Neural cell (in vitro differentiated cells): ENCODE results near the gene PWWP2B. TPM values are rescaled to one million over a fixed set of nuclear protein-coding genes. Genes with fewer than 3 reads are reported as not detected.

Experiments
- H2AFZ ChIP-seq: fragments of 200-600, 300-800 bp; sonication (generic), shearing (Covaris generic); 2 replicates; pipeline ENCODE4 v1.6.0; 2014; ENCODE audit warnings: low read depth, mild to moderate bottlenecking, antibody characterized with exemption, low read length, moderate library complexity
- H3F3A ChIP-seq: fragments of 200-600 bp; shearing (Covaris generic); 2 replicates; pipeline ENCODE4 v1.6.1; 2016; ENCODE audit warnings: mild to moderate bottlenecking, moderate library complexity, mixed read lengths, antibody characterized with exemption, low read length; ENCODE audit not compliant: insufficient read depth, poor library complexity, severe bottlenecking
- H3K27ac ChIP-seq: fragments of 200-600, 300-800 bp; sonication (generic), shearing (Covaris generic); 2 replicates; pipeline ENCODE4 v1.5.1; 2014; ENCODE audit warnings: mild to moderate bottlenecking, low read length, moderate library complexity
- H3K27me3 ChIP-seq: fragments of 300-800, 200-600 bp; sonication (generic), shearing (Covaris generic); 2 replicates; pipeline ENCODE4 v1.6.0; 2014; ENCODE audit warnings: mild to moderate bottlenecking, low read depth, low read length, moderate library complexity; ENCODE audit not compliant: insufficient read depth
- H3K36me3 ChIP-seq: fragments of 300-800, 200-600 bp; sonication (generic), shearing (Covaris generic); 2 replicates; pipeline ENCODE4 v1.5.1; 2014; ENCODE audit warnings: mild to moderate bottlenecking, antibody characterized with exemption, low read length, moderate library complexity; ENCODE audit not compliant: insufficient read depth
- H3K4me2 ChIP-seq: fragments of 300-800, 200-600 bp; sonication (generic), shearing (Covaris generic); 2 replicates; pipeline ENCODE4 v1.6.0; 2014; ENCODE audit warnings: mild to moderate bottlenecking, low read length
- H3K4me3 ChIP-seq: fragments of 300-800, 200-600 bp; sonication (generic), shearing (Covaris generic); 2 replicates; pipeline ENCODE4 v1.5.1; 2014; ENCODE audit warnings: mild to moderate bottlenecking, low read length, moderate library complexity
- H3K79me2 ChIP-seq: fragments of 200-600 bp; shearing (Covaris generic); replicated peaks from 2 replicates; pipeline ENCODE4 v1.6.0; 2014; ENCODE audit warnings: mild to moderate bottlenecking, low read length, moderate library complexity; ENCODE audit not compliant: insufficient read depth
- H3K9ac ChIP-seq: fragments of 300-800, 200-600 bp; sonication (generic), shearing (Covaris generic); 2 replicates; pipeline ENCODE4 v1.6.1; 2016; ENCODE audit warnings: mild to moderate bottlenecking, low read length, mixed read lengths
- H3K9me2 ChIP-seq: fragments of 200-600 bp; shearing (Covaris generic); 2 replicates; pipeline ENCODE4 v1.6.1; 2016; ENCODE audit warnings: mild to moderate bottlenecking, low read length, mixed read lengths; ENCODE audit not compliant: insufficient read depth
- H3K9me3 ChIP-seq: fragments of 200-600, 300-800 bp; sonication (generic), shearing (Covaris generic); 2 replicates; pipeline ENCODE4 v1.6.1; 2016; ENCODE audit warnings: mild to moderate bottlenecking, mixed run types, low read length, moderate library complexity, mixed read lengths
- H4K20me1 ChIP-seq: fragments of 200-600 bp; shearing (Covaris generic); 2 replicates; pipeline ENCODE4 v1.6.1; 2016; ENCODE audit warnings: mild to moderate bottlenecking, mixed run types; ENCODE audit not compliant: insufficient read depth
- EP300 ChIP-seq: fragments of 450-650 bp; conservative IDR thresholded peaks from 2 replicates; pipeline ENCODE4 v1.6.1; 2014; ENCODE audit warnings: antibody characterized with exemption, mild to moderate bottlenecking, moderate library complexity; ENCODE audit not compliant: poor library complexity, severe bottlenecking
- EZH2 ChIP-seq: fragments of 200-600, 300-800 bp; shearing (Covaris generic), sonication (generic); IDR thresholded peaks from 2 replicates; pipeline ENCODE4 v1.6.1; 2014; ENCODE audit warnings: antibody characterized with exemption, low read length, borderline replicate concordance, mild to moderate bottlenecking; ENCODE audit not compliant: insufficient read depth, poor library complexity, severe bottlenecking
- MXI1 ChIP-seq: fragments of 450-650 bp; conservative IDR thresholded peaks from 2 replicates; pipeline ENCODE4 v1.6.1; 2014; ENCODE audit warnings: antibody characterized with exemption, mild to moderate bottlenecking; ENCODE audit not compliant: poor library complexity, severe bottlenecking
- POLR2AphosphoS5 ChIP-seq: IDR thresholded peaks from 2 replicates; pipeline ENCODE4 v1.6.1; 2012
- RAD21 ChIP-seq: fragments of 450-650 bp; conservative IDR thresholded peaks from 2 replicates; pipeline ENCODE4 v1.6.1; 2014; ENCODE audit warnings: antibody characterized with exemption, mild to moderate bottlenecking, moderate library complexity
- SMC3 ChIP-seq: fragments of 450-650 bp; conservative IDR thresholded peaks from 2 replicates; pipeline ENCODE4 v1.6.1; 2014; ENCODE audit warnings: antibody characterized with exemption, mild to moderate bottlenecking, moderate library complexity; ENCODE audit not compliant: poor library complexity
- TAF1 ChIP-seq: IDR thresholded peaks from 2 replicates; pipeline ENCODE4 v1.6.1; 2012; ENCODE audit warnings: low read depth
- polyA plus RNA-seq: library from polyadenylated mRNA; depleted of rRNA; stranded (reverse); fragments of >200 nt; gene quantifications from 2 replicates; pipeline ENCODE4 v1.2.3, GENCODE V29; 2014
- TF ChIP-seq, protein P1 (sequence below): fragments of 450-650 bp; IDR thresholded peaks from 2 replicates; pipeline ENCODE4 v1.5.1; 2014; ENCODE audit warnings: antibody characterized with exemption, mild to moderate bottlenecking, moderate library complexity; ENCODE audit not compliant: poor library complexity, severe bottlenecking

PWWP2B gene
- polyA plus RNA-seq, 1 donor from 2014 or later: 13.0 TPM

DNA sequence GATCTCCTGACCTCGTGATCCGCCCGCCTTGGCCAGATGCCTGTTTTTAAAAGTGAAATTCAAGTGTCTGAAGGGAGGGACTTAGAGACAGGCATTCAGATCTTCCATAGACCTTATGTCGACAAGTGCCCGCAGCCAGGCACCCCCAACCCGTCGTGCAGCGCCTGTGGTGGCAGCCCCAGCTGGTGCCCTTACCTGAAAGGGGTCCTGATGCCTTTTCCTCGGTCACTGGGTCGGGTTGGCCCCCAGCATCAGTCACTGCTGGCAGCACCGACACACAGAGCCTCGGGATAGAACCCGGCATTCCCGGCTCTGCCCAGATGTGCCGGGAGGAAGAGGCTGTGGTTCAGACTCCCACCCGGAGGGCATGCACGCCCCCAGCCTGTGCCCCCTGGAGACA is 41.7 kb upstream of the PWWP2B start:
- Histone ChIP-seq H3F3A (no peaks in the 10 kb centered on the region), H3K36me3 (no peaks in the 10 kb centered on the region), H3K9me3 (no peaks in the 10 kb centered on the region), H3K27me3 (no peaks in the 10 kb centered on the region), H3K9ac (no peak overlapping the region), H3K79me2 (no peaks in the 10 kb centered on the region), H2AFZ (no peak overlapping the region), H3K4me3 (no peak overlapping the region), H3K4me2 (no peak overlapping the region), H3K9me2 (no peaks in the 10 kb centered on the region), H4K20me1 (no peaks in the 10 kb centered on the region), H3K27ac (no peak overlapping the region)
- no peak for TF ChIP-seq MXI1
- no peak for TF ChIP-seq TAF1
- no peak for TF ChIP-seq RAD21
- TF ChIP-seq EZH2: no peak

DNA sequence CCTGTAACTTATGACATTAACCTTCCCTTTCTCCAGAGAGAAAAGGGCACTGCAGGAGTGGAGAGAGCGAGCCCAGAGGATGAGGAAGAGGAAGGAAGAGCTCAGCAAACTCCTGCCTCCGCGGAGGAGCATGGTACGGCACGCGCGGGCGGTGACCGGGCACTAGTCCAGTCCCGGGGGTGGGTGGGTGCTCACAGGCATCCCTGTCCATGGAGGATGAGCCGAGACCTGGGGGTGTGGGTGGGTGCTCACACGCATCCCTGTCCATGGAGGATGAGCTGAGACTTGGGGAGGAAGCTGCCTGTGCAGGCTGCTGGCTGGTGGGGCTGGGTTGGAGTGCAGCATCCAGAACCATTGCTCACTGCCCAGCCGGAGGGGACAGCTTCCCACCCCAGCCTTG is 41.2 kb upstream of the PWWP2B start:
- no peaks in the 10 kb centered on the region for H3K9me3 ChIP-seq
- H3K27ac ChIP-seq: no peak overlapping the region

DNA sequence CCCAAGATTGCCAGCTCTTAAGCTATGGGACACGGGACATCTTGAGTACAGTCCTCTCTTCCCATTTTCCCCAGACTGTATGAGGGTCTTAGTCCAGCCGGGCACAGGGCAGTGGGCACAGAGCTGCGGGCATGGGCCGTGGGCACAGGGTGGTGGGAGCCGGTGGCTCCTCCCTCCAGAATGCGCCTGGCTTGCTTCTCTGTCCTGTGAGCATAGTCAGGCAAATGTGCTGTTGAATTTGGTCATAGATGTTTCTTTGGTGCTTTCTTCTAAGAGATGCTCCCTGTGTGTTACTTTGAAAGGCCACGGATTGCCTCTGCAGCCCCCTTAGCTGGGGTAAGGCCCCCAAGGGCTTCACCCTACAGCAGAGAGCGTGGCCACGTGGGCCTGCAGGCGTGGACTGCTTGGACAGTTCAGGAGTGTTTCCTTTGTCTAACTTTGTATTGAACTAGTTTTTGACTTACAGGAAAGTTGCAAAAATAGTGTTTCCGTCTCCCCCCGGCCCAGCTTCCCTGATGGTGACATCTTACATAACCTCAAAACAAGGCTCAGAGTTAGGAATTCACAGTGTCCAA is 40.3 kb upstream of the PWWP2B start:
- no peak overlapping the region for H3K9ac ChIP-seq
- H3K27ac ChIP-seq: no peak overlapping the region
- H3K4me3 ChIP-seq: no peak overlapping the region
- no peak overlapping the region for H3K4me2 ChIP-seq
- no peaks in the 10 kb centered on the region for H4K20me1 ChIP-seq
- H3K9me2 ChIP-seq: no peaks in the 10 kb centered on the region
- no peaks in the 10 kb centered on the region for H3F3A ChIP-seq
- H3K27me3 ChIP-seq: no peaks in the 10 kb centered on the region
- H2AFZ ChIP-seq: no peak overlapping the region
- H3K36me3 ChIP-seq: no peaks in the 10 kb centered on the region
- H3K9me3 ChIP-seq: no peaks in the 10 kb centered on the region
- H3K79me2 ChIP-seq: no peaks in the 10 kb centered on the region
- TF ChIP-seq RAD21: no peak
- TF ChIP-seq MXI1: no peak
- TF ChIP-seq SMC3: no peak
- TF ChIP-seq, protein P1, sequence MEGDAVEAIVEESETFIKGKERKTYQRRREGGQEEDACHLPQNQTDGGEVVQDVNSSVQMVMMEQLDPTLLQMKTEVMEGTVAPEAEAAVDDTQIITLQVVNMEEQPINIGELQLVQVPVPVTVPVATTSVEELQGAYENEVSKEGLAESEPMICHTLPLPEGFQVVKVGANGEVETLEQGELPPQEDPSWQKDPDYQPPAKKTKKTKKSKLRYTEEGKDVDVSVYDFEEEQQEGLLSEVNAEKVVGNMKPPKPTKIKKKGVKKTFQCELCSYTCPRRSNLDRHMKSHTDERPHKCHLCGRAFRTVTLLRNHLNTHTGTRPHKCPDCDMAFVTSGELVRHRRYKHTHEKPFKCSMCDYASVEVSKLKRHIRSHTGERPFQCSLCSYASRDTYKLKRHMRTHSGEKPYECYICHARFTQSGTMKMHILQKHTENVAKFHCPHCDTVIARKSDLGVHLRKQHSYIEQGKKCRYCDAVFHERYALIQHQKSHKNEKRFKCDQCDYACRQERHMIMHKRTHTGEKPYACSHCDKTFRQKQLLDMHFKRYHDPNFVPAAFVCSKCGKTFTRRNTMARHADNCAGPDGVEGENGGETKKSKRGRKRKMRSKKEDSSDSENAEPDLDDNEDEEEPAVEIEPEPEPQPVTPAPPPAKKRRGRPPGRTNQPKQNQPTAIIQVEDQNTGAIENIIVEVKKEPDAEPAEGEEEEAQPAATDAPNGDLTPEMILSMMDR: no peak

More for the DNA sequence above, 41.2 kb upstream of the PWWP2B start:
- Histone ChIP-seq H3K9me2 (no peaks in the 10 kb centered on the region), H3K79me2 (no peaks in the 10 kb centered on the region), H3F3A (no peaks in the 10 kb centered on the region), H3K27me3 (no peaks in the 10 kb centered on the region), H2AFZ (no peak overlapping the region), H3K36me3 (no peaks in the 10 kb centered on the region), H3K4me3 (no peak overlapping the region), H3K9ac (no peak overlapping the region), H3K4me2 (no peak overlapping the region), H4K20me1 (no peaks in the 10 kb centered on the region)
- no peak for TF ChIP-seq EP300
- TF ChIP-seq SMC3: no peak
- TF ChIP-seq, protein P1: no peak
- no peak for TF ChIP-seq POLR2AphosphoS5
- no peak for TF ChIP-seq TAF1
